ENCODE measurements around the gene RANBP2. TPM values are rescaled to one million over a fixed set of nuclear protein-coding genes. Genes with fewer than 3 reads are reported as not detected.

The RANBP2 gene
- total and polyA plus RNA-seq, 2 donors (not counting 1 experiment from before 2014, with no cell fraction given): 4.4 to 67.0 TPM

- POLR2A ChIA-PET: no interaction called here
- ATAC-seq (ENCODE audit: low read depth): no peak
- H3K4me1 ChIP-seq (ENCODE audit: control insufficient read depth in 2 of 2, insufficient read depth in 2 of 2, low read length in 2 of 2): no peaks in the 10 kb centered on the region
- no peaks in the 10 kb centered on the region for H3K27me3 Mint-ChIP-seq
- TF ChIP-seq, protein P1, sequence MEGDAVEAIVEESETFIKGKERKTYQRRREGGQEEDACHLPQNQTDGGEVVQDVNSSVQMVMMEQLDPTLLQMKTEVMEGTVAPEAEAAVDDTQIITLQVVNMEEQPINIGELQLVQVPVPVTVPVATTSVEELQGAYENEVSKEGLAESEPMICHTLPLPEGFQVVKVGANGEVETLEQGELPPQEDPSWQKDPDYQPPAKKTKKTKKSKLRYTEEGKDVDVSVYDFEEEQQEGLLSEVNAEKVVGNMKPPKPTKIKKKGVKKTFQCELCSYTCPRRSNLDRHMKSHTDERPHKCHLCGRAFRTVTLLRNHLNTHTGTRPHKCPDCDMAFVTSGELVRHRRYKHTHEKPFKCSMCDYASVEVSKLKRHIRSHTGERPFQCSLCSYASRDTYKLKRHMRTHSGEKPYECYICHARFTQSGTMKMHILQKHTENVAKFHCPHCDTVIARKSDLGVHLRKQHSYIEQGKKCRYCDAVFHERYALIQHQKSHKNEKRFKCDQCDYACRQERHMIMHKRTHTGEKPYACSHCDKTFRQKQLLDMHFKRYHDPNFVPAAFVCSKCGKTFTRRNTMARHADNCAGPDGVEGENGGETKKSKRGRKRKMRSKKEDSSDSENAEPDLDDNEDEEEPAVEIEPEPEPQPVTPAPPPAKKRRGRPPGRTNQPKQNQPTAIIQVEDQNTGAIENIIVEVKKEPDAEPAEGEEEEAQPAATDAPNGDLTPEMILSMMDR (IDR thresholded peaks at IDR 0.05): no peak
- TF ChIP-seq EZH2 (IDR thresholded peaks at IDR 0.05; ENCODE audit: borderline replicate concordance, insufficient read depth, low read depth, low read length, poor library complexity, severe bottlenecking): no peak
- no peak overlapping the region for H3K27ac ChIP-seq (ENCODE audit: low read length in 2 of 2)
- peaks cover 0 to 6% (median 0%) of the 10 kb centered on the region in 3 donors for H3K9me3 ChIP-seq (ENCODE audit: control extremely low read depth in 1 of 3, control insufficient read depth in 2 of 3, insufficient read depth in 1 of 3, low read length in 2 of 3)
- no peak overlapping the region for H3K4me3 ChIP-seq (ENCODE audit: control extremely low read depth in 1 of 5, extremely low read depth in 1 of 5, insufficient read depth in 1 of 5, low read depth in 2 of 5, low read length in 4 of 5)
- no peaks in the 10 kb centered on the region for H3K36me3 ChIP-seq (replicated peaks in 1 of 2; ENCODE audit: control extremely low read depth in 1 of 2, control insufficient read depth in 1 of 2, extremely low read depth in 1 of 2, insufficient read depth in 2 of 2, low read length in 1 of 2)
- no peak overlapping the region for H3K4me3 Mint-ChIP-seq
- CTCF ChIA-PET: no interaction called here
- no peaks in the 10 kb centered on the region for H3K9me3 Mint-ChIP-seq (ENCODE audit: insufficient read depth)
- H3K79me2 ChIP-seq (ENCODE audit: control insufficient read depth, insufficient read depth, low read length): no peaks in the 10 kb centered on the region
- H3K4me2 ChIP-seq (replicated peaks; ENCODE audit: low read depth, low read length, poor library complexity, severe bottlenecking): no peak overlapping the region
- H3K4me1 Mint-ChIP-seq: no peaks in the 10 kb centered on the region
- no peak overlapping the region for H2AFZ ChIP-seq (ENCODE audit: insufficient read depth, low read depth, low read length, poor library complexity, severe bottlenecking)
- no peaks in the 10 kb centered on the region for H3K27me3 ChIP-seq (replicated peaks in 1 of 4; ENCODE audit: control extremely low read depth in 1 of 4, control insufficient read depth in 3 of 4, insufficient read depth in 4 of 4, low read length in 3 of 4)
- no peak overlapping the region for H3K9ac ChIP-seq (ENCODE audit: low read length)
- no peaks in the 10 kb centered on the region for H4K20me1 ChIP-seq (ENCODE audit: control insufficient read depth, insufficient read depth, low read length, poor library complexity, severe bottlenecking)
- no peak for DNase-seq
- WGBS (ENCODE audit: insufficient coverage): no CpG with 5 or more reads among the region's 2 CpGs
- intact Hi-C loops (cut with micrococcal nuclease): no loop called here
- H3K27ac Mint-ChIP-seq: no peak overlapping the region
Observed at GRCh38 chr2:108701806-108702205, 17.5 kb upstream of the RANBP2 start.

DNA sequence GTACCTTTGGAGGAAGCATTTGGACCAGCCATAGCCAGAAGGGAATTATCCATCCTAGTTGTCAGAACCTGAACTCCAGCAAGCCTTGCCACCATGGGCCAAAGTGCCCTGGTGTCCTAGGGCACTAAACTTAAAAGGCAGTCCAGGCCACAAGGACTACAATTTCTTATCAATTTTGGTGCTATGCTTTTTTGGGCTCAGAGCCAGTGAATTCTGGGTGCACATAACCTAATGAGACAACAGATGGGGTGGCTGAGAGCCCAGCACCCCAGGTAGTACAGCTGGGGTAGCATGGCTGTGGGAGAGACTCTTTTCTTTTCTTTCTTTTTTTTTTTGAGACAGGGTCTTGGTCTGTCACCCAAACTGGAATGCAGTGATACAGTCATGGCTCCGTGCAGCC lies 14.4 kb upstream of the RANBP2 start:
- WGBS (ENCODE audit: insufficient coverage): 86% methylated on average over 1 of the region's 1 CpG
- ChIA-PET POLR2A (no interaction called here), CTCF (no interaction called here)
- H3K27me3 ChIP-seq (replicated peaks in 1 of 4; ENCODE audit: control extremely low read depth in 1 of 4, control insufficient read depth in 3 of 4, insufficient read depth in 4 of 4, low read length in 3 of 4): no peaks in the 10 kb centered on the region
- H2AFZ ChIP-seq (ENCODE audit: insufficient read depth, low read depth, low read length, poor library complexity, severe bottlenecking): no peak overlapping the region
- TF ChIP-seq, protein P1 (IDR thresholded peaks at IDR 0.05): no peak
- TF ChIP-seq EZH2 (IDR thresholded peaks at IDR 0.05; ENCODE audit: borderline replicate concordance, insufficient read depth, low read depth, low read length, poor library complexity, severe bottlenecking): no peak
- Mint-ChIP-seq H3K9me3 (ENCODE audit: insufficient read depth) (peaks cover 4% of the 10 kb centered on the region), H3K4me1 (no peaks in the 10 kb centered on the region), H3K27me3 (peaks cover 2% of the 10 kb centered on the region), H3K27ac (no peak overlapping the region), H3K4me3 (no peak overlapping the region)
- no peaks in the 10 kb centered on the region for H3K36me3 ChIP-seq (replicated peaks in 1 of 2; ENCODE audit: control extremely low read depth in 1 of 2, control insufficient read depth in 1 of 2, extremely low read depth in 1 of 2, insufficient read depth in 2 of 2, low read length in 1 of 2)
- no peak for DNase-seq
- H3K4me3 ChIP-seq (ENCODE audit: control extremely low read depth in 1 of 5, extremely low read depth in 1 of 5, insufficient read depth in 1 of 5, low read depth in 2 of 5, low read length in 4 of 5): no peak overlapping the region
- intact Hi-C loops (cut with micrococcal nuclease): no loop called here
- H3K4me2 ChIP-seq (replicated peaks; ENCODE audit: low read depth, low read length, poor library complexity, severe bottlenecking): no peak overlapping the region
- ATAC-seq (ENCODE audit: low read depth): no peak
- peaks cover 0 to 11% (median 3%) of the 10 kb centered on the region in 3 donors for H3K9me3 ChIP-seq (ENCODE audit: control extremely low read depth in 1 of 3, control insufficient read depth in 2 of 3, insufficient read depth in 1 of 3, low read length in 2 of 3)
- no peak overlapping the region for H3K9ac ChIP-seq (ENCODE audit: low read length)
- no peaks in the 10 kb centered on the region for H3K79me2 ChIP-seq (ENCODE audit: control insufficient read depth, insufficient read depth, low read length)
- no peak overlapping the region for H3K27ac ChIP-seq (ENCODE audit: low read length in 2 of 2)
- no peaks in the 10 kb centered on the region for H4K20me1 ChIP-seq (ENCODE audit: control insufficient read depth, insufficient read depth, low read length, poor library complexity, severe bottlenecking)
- H3K4me1 ChIP-seq (ENCODE audit: control insufficient read depth in 2 of 2, insufficient read depth in 2 of 2, low read length in 2 of 2): no peaks in the 10 kb centered on the region

All from B cell (primary cell).